SK-N-SH (cell line): ENCODE measurements around the gene CANT1. TPM values are rescaled to one million over a fixed set of nuclear protein-coding genes. Genes with fewer than 3 reads are reported as not detected.

Experiments used
- CTCF ChIA-PET: fragments of 300-600, 350-600 bp; formaldehyde crosslinking; extraction: SDS; loops from one replicate; lab custom pipeline; 2021; lab: Yijun Ruan, JAX
- POLR2A ChIA-PET: fragments of 350-600 bp; sonication (Branson Sonifier 250); formaldehyde crosslinking; extraction: SDS; loops from one replicate; lab custom pipeline; 2020; ENCODE audit warnings: antibody characterized with exemption, inconsistent platforms; lab: Yijun Ruan, JAX
- DNase-seq: peaks from one replicate; pipeline ENCODE4 v3.0.0; 2012
- H2AFZ ChIP-seq: fragments of 200-600 bp; sonication (generic); 2 replicates; pipeline ENCODE4 v1.8.1; 2016; ENCODE audit warnings: antibody characterized with exemption, mild to moderate bottlenecking, low read depth
- H3F3A ChIP-seq: fragments of 200-600 bp; sonication (generic); replicated peaks from 2 replicates; pipeline ENCODE3; 2016; ENCODE audit warnings: antibody characterized with exemption, mild to moderate bottlenecking; ENCODE audit not compliant: insufficient read depth
- H3K27ac ChIP-seq, 2 experiments: fragments of 200-500 bp in 1 of 2; fragments of 200-600 bp in 1 of 2; sonication (Bioruptor generic) in 1 of 2; sonication (generic), shearing (Covaris generic) in 1 of 2; 2 replicates each; pipeline versions ENCODE4 v1.5.1 to v1.6.1; 2014 to 2016; ENCODE audit warnings: low read depth in 2 of 2, inconsistent platforms in 1 of 2, low read length in 1 of 2, mild to moderate bottlenecking in 1 of 2, mixed read lengths in 1 of 2
- H3K27me3 ChIP-seq: fragments of 200-600 bp; sonication (generic), shearing (Covaris generic); 2 replicates; pipeline ENCODE4 v1.6.1; 2016; ENCODE audit warnings: mixed run types; ENCODE audit not compliant: insufficient read depth
- H3K36me3 ChIP-seq, 2 experiments: fragments of 200-500 bp in 1 of 2; fragments of 200-600 bp in 1 of 2; sonication (Bioruptor generic) in 1 of 2; sonication (generic) in 1 of 2; replicated peaks in 1 of 2; 2 replicates each; pipeline versions ENCODE3 to v1.5.1; 2014 to 2016; ENCODE audit warnings: low read length in 1 of 2, mild to moderate bottlenecking in 1 of 2; ENCODE audit not compliant: insufficient read depth in 2 of 2, control insufficient read depth in 1 of 2
- H3K4me1 ChIP-seq, 2 experiments: fragments of 200-500 bp in 1 of 2; fragments of 200-600 bp in 1 of 2; sonication (Bioruptor generic) in 1 of 2; sonication (generic), shearing (Covaris generic) in 1 of 2; 2 replicates each; pipeline versions ENCODE4 v1.5.1 to v1.6.1; 2014 to 2016; ENCODE audit warnings: low read depth in 1 of 2, low read length in 1 of 2, mixed run types in 1 of 2; ENCODE audit not compliant: insufficient read depth in 2 of 2, control insufficient read depth in 1 of 2
- H3K4me2 ChIP-seq: fragments of 200-600 bp; sonication (generic), shearing (Covaris generic); 2 replicates; pipeline ENCODE4 v1.6.1; 2017; ENCODE audit warnings: mixed run types
- H3K4me3 ChIP-seq, 2 experiments: fragments of 200-500 bp in 1 of 2; fragments of 200-600 bp in 1 of 2; sonication (Bioruptor generic) in 1 of 2; sonication (generic), shearing (Covaris generic) in 1 of 2; 2 replicates each; pipeline versions ENCODE4 v1.5.1 to v1.8.1; 2014 to 2016; ENCODE audit warnings: low read depth in 2 of 2, inconsistent platforms in 1 of 2, low read length in 1 of 2, mild to moderate bottlenecking in 1 of 2, mixed read lengths in 1 of 2, moderate library complexity in 1 of 2
- H3K79me2 ChIP-seq: fragments of 200-600 bp; sonication (generic); 2 replicates; pipeline ENCODE4 v1.8.1; 2017; ENCODE audit warnings: mild to moderate bottlenecking; ENCODE audit not compliant: insufficient read depth
- H3K9ac ChIP-seq: fragments of 200-600 bp; sonication (generic); 2 replicates; pipeline ENCODE4 v1.6.1; 2017; ENCODE audit warnings: mixed run types
- H3K9me2 ChIP-seq: fragments of 200-600 bp; sonication (generic); 2 replicates; pipeline ENCODE4 v1.6.1; 2017; ENCODE audit warnings: mixed run types
- H3K9me3 ChIP-seq: fragments of 200-600 bp; sonication (generic); 2 replicates; pipeline ENCODE4 v1.6.1; 2017; ENCODE audit warnings: mixed run types, mild to moderate bottlenecking, moderate library complexity
- H4K20me1 ChIP-seq: fragments of 200-600 bp; sonication (generic); 2 replicates; pipeline ENCODE4 v1.6.1; 2017; ENCODE audit warnings: mild to moderate bottlenecking, mixed run types; ENCODE audit not compliant: insufficient read depth
- CHD2 ChIP-seq: fragments of 150-350 bp; IDR thresholded peaks from 2 replicates; pipeline ENCODE4 v1.6.1; 2018; ENCODE audit warnings: low read length; ENCODE audit not compliant: partially characterized antibody
- ELF1 ChIP-seq: IDR thresholded peaks from 2 replicates; pipeline ENCODE4 v1.4.0; 2012
- EP300 ChIP-seq, 2 experiments: IDR thresholded peaks; 2 replicates each; pipeline versions ENCODE4 v1.4.0 to v1.6.1; 2012; ENCODE audit warnings: borderline replicate concordance in 1 of 2, low read depth in 1 of 2, low read length in 1 of 2
- GABPA ChIP-seq: IDR thresholded peaks from 2 replicates; pipeline ENCODE4 v1.4.0; 2012; ENCODE audit warnings: low read depth, mild to moderate bottlenecking
- GATA2 ChIP-seq: sonication (generic); formaldehyde crosslinking; IDR thresholded peaks from 2 replicates; pipeline ENCODE4 v1.5.0; 2020; ENCODE audit warnings: mild to moderate bottlenecking, missing genetic modification reagents
- JUND ChIP-seq: IDR thresholded peaks from 2 replicates; pipeline ENCODE4 v1.4.0; 2012
- MEF2A ChIP-seq: IDR thresholded peaks from 2 replicates; pipeline ENCODE4 v1.4.0; 2012; ENCODE audit warnings: low read depth, borderline replicate concordance
- MXI1 ChIP-seq: IDR thresholded peaks from 2 replicates; pipeline ENCODE4 v1.6.1; 2012; ENCODE audit warnings: mild to moderate bottlenecking, low read depth, low read length, improper control_type of control experiment
- NRF1 ChIP-seq: IDR thresholded peaks from 2 replicates; pipeline ENCODE4 v1.6.1; 2012; ENCODE audit warnings: low read depth, mild to moderate bottlenecking, low read length
- RAD21 ChIP-seq: IDR thresholded peaks from 2 replicates; pipeline ENCODE4 v1.6.1; 2012; ENCODE audit warnings: mild to moderate bottlenecking, low read length
- RFX5 ChIP-seq: IDR thresholded peaks from 2 replicates; pipeline ENCODE4 v1.6.1; 2012; ENCODE audit warnings: mild to moderate bottlenecking, improper control_type of control experiment, low read length
- SMC3 ChIP-seq: IDR thresholded peaks from 2 replicates; pipeline ENCODE4 v1.6.1; 2012; ENCODE audit warnings: low read depth, low read length, improper control_type of control experiment
- TCF12 ChIP-seq: IDR thresholded peaks from 2 replicates; pipeline ENCODE4 v1.4.0; 2012
- TEAD4 ChIP-seq: IDR thresholded peaks from 2 replicates; pipeline ENCODE4 v1.4.0; 2012; ENCODE audit warnings: mild to moderate bottlenecking, borderline replicate concordance; ENCODE audit not compliant: insufficient read depth
- WGBS: methylation state at CpG from one replicate; pipeline ENCODE4 v1.1.6; 2017; ENCODE audit warnings: low lambda C conversion rate; 5-methylcytosine and 5-hydroxymethylcytosine counted together
- polyA plus RNA-seq, 3 experiments: library from polyadenylated mRNA; depleted of rRNA; stranded (reverse); fragments of >200 nt; gene quantifications; 2 replicates each; pipeline ENCODE4 v1.2.3, GENCODE V29; 2012
- TF ChIP-seq, protein P1 (sequence below): fragments of 150-350 bp; IDR thresholded peaks from 2 replicates; pipeline ENCODE4 v1.6.1; 2016; ENCODE audit warnings: mild to moderate bottlenecking, low read depth, low read length
- TF ChIP-seq, protein P2 (sequence below): fragments of 150-350 bp; IDR thresholded peaks from 2 replicates; pipeline ENCODE4 v1.6.1; 2017; ENCODE audit warnings: antibody characterized with exemption, low read length, low read depth, borderline replicate concordance
- TF ChIP-seq, protein P3 (sequence below): IDR thresholded peaks from 2 replicates; pipeline ENCODE4; 2012
- TF ChIP-seq, protein P4 (sequence below): IDR thresholded peaks from 2 replicates; pipeline ENCODE4 v1.4.0; 2012; ENCODE audit warnings: low read depth, borderline replicate concordance
- TF ChIP-seq, protein P5 (sequence below): fragments of 200-600 bp; sonication (generic); IDR thresholded peaks from 2 replicates; pipeline ENCODE4 v1.6.1; 2017; ENCODE audit warnings: antibody characterized with exemption, mild to moderate bottlenecking, moderate library complexity
- TF ChIP-seq, protein P6 (sequence below): IDR thresholded peaks from 2 replicates; pipeline ENCODE4 v1.6.1; 2012; ENCODE audit warnings: mild to moderate bottlenecking, low read depth, low read length, moderate library complexity
- TF ChIP-seq, protein P7 (sequence below): IDR thresholded peaks from 2 replicates; pipeline ENCODE4 v1.4.0; 2012; ENCODE audit warnings: low read depth

The CANT1 gene
- polyA plus RNA-seq, 1 of the 3 experiments (the other 2 are of a cell fraction), result 87.4 TPM

DNA sequence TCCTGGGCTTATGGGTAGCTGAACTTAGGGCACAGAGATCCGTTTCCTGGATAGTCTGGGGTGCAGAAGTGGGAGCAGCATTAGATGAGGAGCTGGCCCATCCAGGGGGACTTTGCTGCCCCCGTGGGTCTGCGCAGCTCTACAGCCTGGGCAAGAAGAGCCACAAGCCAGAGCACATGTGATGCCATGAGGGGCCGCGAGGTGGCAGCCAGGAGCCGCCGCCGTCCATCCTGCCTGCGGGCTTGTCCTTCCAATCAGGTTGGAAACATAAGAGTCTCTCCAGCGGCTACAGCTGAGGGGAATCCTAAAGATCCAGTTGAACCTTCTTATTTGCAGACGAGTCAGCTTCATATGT is 36.3 kb upstream of the CANT1 start:
- Histone ChIP-seq H3K27ac (no peak overlapping the region), H2AFZ (no peak overlapping the region), H3F3A (peaks cover 16% of the 10 kb centered on the region), H3K4me2 (no peak overlapping the region), H3K79me2 (no peaks in the 10 kb centered on the region), H3K4me1 (peaks cover 0 to 23% of the 10 kb centered on the region in 2 experiments; a peak in 2 of 4 replicates), H3K9me3 (no peaks in the 10 kb centered on the region), H3K9ac (no peak overlapping the region), H3K36me3 (no peaks in the 10 kb centered on the region), H3K4me3 (no peak overlapping the region), H3K27me3 (no peaks in the 10 kb centered on the region), H4K20me1 (no peaks in the 10 kb centered on the region), H3K9me2 (no peaks in the 10 kb centered on the region)
- peak; percentile 93 for DNase-seq
- POLR2A ChIA-PET, result interaction anchor here (0.8 to 1.5 kb wide), 3 partner anchors 15 to 24 kb away, joined by 4 to 11 read pairs (median 4); no protein-coding TSS in a partner anchor
- CTCF ChIA-PET, result interaction anchor here (0.7 to 25.7 kb wide), 67 partner anchors 8 to 675 kb away, joined by 3 to 529 read pairs (median 5); partner anchors contain the start of genes C1QTNF1, ENGASE and LGALS3BP
- 2% methylated on average over 8 of the region's 11 CpGs for WGBS
- TF ChIP-seq SMC3 (peak; percentile 89), RAD21 (peak; percentile 92), ELF1 (no peak), MEF2A (no peak), NRF1 (peak; percentile 32), GABPA (no peak), MXI1 (no peak), CHD2 (no peak), RFX5 (0 out of 2 replicates have a peak, but pooled peaks have one; percentile 19), TCF12 (no peak), EP300 (IDR thresholded peaks at IDR 0.05; ENCODE audit: borderline replicate concordance in 1 of 2, low read depth in 1 of 2, low read length in 1 of 2) (no peak), JUND (no peak), GATA2 (CRISPR knock-in tag) (no peak), TEAD4 (no peak)
- TF ChIP-seq, protein P1, sequence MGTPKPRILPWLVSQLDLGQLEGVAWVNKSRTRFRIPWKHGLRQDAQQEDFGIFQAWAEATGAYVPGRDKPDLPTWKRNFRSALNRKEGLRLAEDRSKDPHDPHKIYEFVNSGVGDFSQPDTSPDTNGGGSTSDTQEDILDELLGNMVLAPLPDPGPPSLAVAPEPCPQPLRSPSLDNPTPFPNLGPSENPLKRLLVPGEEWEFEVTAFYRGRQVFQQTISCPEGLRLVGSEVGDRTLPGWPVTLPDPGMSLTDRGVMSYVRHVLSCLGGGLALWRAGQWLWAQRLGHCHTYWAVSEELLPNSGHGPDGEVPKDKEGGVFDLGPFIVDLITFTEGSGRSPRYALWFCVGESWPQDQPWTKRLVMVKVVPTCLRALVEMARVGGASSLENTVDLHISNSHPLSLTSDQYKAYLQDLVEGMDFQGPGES, result no peak
- TF ChIP-seq, protein P2, sequence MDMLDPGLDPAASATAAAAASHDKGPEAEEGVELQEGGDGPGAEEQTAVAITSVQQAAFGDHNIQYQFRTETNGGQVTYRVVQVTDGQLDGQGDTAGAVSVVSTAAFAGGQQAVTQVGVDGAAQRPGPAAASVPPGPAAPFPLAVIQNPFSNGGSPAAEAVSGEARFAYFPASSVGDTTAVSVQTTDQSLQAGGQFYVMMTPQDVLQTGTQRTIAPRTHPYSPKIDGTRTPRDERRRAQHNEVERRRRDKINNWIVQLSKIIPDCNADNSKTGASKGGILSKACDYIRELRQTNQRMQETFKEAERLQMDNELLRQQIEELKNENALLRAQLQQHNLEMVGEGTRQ, result 0 out of 2 replicates have a peak, but pooled peaks have one; percentile 18
- TF ChIP-seq, protein P3, sequence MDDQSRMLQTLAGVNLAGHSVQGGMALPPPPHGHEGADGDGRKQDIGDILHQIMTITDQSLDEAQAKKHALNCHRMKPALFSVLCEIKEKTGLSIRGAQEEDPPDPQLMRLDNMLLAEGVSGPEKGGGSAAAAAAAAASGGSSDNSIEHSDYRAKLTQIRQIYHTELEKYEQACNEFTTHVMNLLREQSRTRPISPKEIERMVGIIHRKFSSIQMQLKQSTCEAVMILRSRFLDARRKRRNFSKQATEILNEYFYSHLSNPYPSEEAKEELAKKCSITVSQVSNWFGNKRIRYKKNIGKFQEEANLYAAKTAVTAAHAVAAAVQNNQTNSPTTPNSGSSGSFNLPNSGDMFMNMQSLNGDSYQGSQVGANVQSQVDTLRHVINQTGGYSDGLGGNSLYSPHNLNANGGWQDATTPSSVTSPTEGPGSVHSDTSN, result no peak
- TF ChIP-seq, protein P4, sequence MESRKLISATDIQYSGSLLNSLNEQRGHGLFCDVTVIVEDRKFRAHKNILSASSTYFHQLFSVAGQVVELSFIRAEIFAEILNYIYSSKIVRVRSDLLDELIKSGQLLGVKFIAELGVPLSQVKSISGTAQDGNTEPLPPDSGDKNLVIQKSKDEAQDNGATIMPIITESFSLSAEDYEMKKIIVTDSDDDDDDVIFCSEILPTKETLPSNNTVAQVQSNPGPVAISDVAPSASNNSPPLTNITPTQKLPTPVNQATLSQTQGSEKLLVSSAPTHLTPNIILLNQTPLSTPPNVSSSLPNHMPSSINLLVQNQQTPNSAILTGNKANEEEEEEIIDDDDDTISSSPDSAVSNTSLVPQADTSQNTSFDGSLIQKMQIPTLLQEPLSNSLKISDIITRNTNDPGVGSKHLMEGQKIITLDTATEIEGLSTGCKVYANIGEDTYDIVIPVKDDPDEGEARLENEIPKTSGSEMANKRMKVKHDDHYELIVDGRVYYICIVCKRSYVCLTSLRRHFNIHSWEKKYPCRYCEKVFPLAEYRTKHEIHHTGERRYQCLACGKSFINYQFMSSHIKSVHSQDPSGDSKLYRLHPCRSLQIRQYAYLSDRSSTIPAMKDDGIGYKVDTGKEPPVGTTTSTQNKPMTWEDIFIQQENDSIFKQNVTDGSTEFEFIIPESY, result no peak
- TF ChIP-seq, protein P5, sequence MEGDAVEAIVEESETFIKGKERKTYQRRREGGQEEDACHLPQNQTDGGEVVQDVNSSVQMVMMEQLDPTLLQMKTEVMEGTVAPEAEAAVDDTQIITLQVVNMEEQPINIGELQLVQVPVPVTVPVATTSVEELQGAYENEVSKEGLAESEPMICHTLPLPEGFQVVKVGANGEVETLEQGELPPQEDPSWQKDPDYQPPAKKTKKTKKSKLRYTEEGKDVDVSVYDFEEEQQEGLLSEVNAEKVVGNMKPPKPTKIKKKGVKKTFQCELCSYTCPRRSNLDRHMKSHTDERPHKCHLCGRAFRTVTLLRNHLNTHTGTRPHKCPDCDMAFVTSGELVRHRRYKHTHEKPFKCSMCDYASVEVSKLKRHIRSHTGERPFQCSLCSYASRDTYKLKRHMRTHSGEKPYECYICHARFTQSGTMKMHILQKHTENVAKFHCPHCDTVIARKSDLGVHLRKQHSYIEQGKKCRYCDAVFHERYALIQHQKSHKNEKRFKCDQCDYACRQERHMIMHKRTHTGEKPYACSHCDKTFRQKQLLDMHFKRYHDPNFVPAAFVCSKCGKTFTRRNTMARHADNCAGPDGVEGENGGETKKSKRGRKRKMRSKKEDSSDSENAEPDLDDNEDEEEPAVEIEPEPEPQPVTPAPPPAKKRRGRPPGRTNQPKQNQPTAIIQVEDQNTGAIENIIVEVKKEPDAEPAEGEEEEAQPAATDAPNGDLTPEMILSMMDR, result peak; percentile 98
- TF ChIP-seq, protein P6, sequence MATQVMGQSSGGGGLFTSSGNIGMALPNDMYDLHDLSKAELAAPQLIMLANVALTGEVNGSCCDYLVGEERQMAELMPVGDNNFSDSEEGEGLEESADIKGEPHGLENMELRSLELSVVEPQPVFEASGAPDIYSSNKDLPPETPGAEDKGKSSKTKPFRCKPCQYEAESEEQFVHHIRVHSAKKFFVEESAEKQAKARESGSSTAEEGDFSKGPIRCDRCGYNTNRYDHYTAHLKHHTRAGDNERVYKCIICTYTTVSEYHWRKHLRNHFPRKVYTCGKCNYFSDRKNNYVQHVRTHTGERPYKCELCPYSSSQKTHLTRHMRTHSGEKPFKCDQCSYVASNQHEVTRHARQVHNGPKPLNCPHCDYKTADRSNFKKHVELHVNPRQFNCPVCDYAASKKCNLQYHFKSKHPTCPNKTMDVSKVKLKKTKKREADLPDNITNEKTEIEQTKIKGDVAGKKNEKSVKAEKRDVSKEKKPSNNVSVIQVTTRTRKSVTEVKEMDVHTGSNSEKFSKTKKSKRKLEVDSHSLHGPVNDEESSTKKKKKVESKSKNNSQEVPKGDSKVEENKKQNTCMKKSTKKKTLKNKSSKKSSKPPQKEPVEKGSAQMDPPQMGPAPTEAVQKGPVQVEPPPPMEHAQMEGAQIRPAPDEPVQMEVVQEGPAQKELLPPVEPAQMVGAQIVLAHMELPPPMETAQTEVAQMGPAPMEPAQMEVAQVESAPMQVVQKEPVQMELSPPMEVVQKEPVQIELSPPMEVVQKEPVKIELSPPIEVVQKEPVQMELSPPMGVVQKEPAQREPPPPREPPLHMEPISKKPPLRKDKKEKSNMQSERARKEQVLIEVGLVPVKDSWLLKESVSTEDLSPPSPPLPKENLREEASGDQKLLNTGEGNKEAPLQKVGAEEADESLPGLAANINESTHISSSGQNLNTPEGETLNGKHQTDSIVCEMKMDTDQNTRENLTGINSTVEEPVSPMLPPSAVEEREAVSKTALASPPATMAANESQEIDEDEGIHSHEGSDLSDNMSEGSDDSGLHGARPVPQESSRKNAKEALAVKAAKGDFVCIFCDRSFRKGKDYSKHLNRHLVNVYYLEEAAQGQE, result no peak
- TF ChIP-seq, protein P7, sequence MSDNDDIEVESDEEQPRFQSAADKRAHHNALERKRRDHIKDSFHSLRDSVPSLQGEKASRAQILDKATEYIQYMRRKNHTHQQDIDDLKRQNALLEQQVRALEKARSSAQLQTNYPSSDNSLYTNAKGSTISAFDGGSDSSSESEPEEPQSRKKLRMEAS, result peak; percentile 73
